ENCODE data around the gene BCL6.

BCL6 gene

GRCh38 chr3:187725224-187725623, 20.0 kb downstream of the BCL6 start:
- no peak overlapping the region for H3K4me3 Mint-ChIP-seq
- DNase-seq: no peak
- ATAC-seq (replicated peaks): no peak
- no peak overlapping the region for H3K27ac Mint-ChIP-seq
- peaks cover 56 to 75% of the 10 kb centered on the region in 2 donors for H3K36me3 Mint-ChIP-seq
- H3K4me1 Mint-ChIP-seq: no peaks in the 10 kb centered on the region
- H3K9me3 Mint-ChIP-seq: no peaks in the 10 kb centered on the region
- H3K27me3 Mint-ChIP-seq: no peaks in the 10 kb centered on the region

- H3K36me3 Mint-ChIP-seq: peaks cover 40 to 55% of the 10 kb centered on the region in 2 donors
- no peaks in the 10 kb centered on the region for H3K9me3 Mint-ChIP-seq
- H3K4me3 Mint-ChIP-seq: no peak overlapping the region
- DNase-seq (no peak), ATAC-seq (replicated peaks) (no peak)
- no peaks in the 10 kb centered on the region for H3K27me3 Mint-ChIP-seq
- no peaks in the 10 kb centered on the region for H3K4me1 Mint-ChIP-seq
- H3K27ac Mint-ChIP-seq: no peak overlapping the region
Measured at GRCh38 chr3:187722206-187722612, 23.1 kb downstream of the BCL6 start.

GRCh38 chr3:187721055-187721454, 24.2 kb downstream of the BCL6 start:
- Mint-ChIP-seq H3K36me3 (peaks cover 32 to 45% of the 10 kb centered on the region in 2 donors), H3K9me3 (no peaks in the 10 kb centered on the region), H3K27me3 (no peaks in the 10 kb centered on the region), H3K4me3 (no peak overlapping the region), H3K4me1 (no peaks in the 10 kb centered on the region), H3K27ac (no peak overlapping the region)
- DNase-seq: no peak
- ATAC-seq (replicated peaks): no peak

GRCh38 chr3:187720337-187720670, 25.0 kb downstream of the BCL6 start:
- Mint-ChIP-seq H3K9me3 (no peaks in the 10 kb centered on the region), H3K36me3 (peaks cover 25 to 38% of the 10 kb centered on the region in 2 donors), H3K4me1 (no peaks in the 10 kb centered on the region), H3K27ac (peak overlapping the region; percentile 31), H3K27me3 (no peaks in the 10 kb centered on the region), H3K4me3 (no peak overlapping the region)
- no peak for DNase-seq
- ATAC-seq (replicated peaks): peak in 1 of 2 donors; percentile 12

- peaks cover 0 to under 1% of the 10 kb centered on the region in 2 donors for H3K27me3 Mint-ChIP-seq
- H3K36me3 Mint-ChIP-seq: peaks cover 20 to 32% of the 10 kb centered on the region in 2 donors
- ATAC-seq (replicated peaks) (peak in 1 of 2 donors; percentile 7), DNase-seq (no peak)
- no peak overlapping the region for H3K4me3 Mint-ChIP-seq
- peak overlapping the region; percentile 31 for H3K27ac Mint-ChIP-seq
- H3K9me3 Mint-ChIP-seq: no peaks in the 10 kb centered on the region
- peaks cover 0 to under 1% of the 10 kb centered on the region in 2 donors for H3K4me1 Mint-ChIP-seq
Measured at GRCh38 chr3:187719628-187720336, 25.5 kb downstream of the BCL6 start.

- Mint-ChIP-seq H3K9me3 (no peaks in the 10 kb centered on the region), H3K27ac (no peak overlapping the region), H3K4me3 (no peak overlapping the region), H3K36me3 (peaks cover 14 to 24% of the 10 kb centered on the region in 2 donors), H3K4me1 (peaks cover 3 to 7% of the 10 kb centered on the region in 2 donors), H3K27me3 (peaks cover 0 to 4% of the 10 kb centered on the region in 2 donors)
- DNase-seq: no peak
- no peak for ATAC-seq (replicated peaks)
Measured at GRCh38 chr3:187718802-187719201, 26.5 kb downstream of the BCL6 start.

GRCh38 chr3:187717572-187717971, 27.7 kb downstream of the BCL6 start:
- Mint-ChIP-seq H3K27ac (no peak overlapping the region), H3K36me3 (peaks cover 10 to 16% of the 10 kb centered on the region in 2 donors), H3K9me3 (no peaks in the 10 kb centered on the region), H3K27me3 (peaks cover 0 to 4% of the 10 kb centered on the region in 2 donors), H3K4me1 (peaks cover 3 to 7% of the 10 kb centered on the region in 2 donors), H3K4me3 (no peak overlapping the region)
- no peak for DNase-seq
- ATAC-seq (replicated peaks): no peak

- H3K27ac Mint-ChIP-seq: peak overlapping the region; percentile 2
- no peaks in the 10 kb centered on the region for H3K9me3 Mint-ChIP-seq
- H3K36me3 Mint-ChIP-seq: no peaks in the 10 kb centered on the region
- ATAC-seq (replicated peaks) (peak; percentile 91 to 96), DNase-seq (peak; percentile 64)
- peaks cover 0 to 4% of the 10 kb centered on the region in 2 donors for H3K27me3 Mint-ChIP-seq
- peaks cover 3 to 7% of the 10 kb centered on the region in 2 donors for H3K4me1 Mint-ChIP-seq
- H3K4me3 Mint-ChIP-seq: no peak overlapping the region
Measured at GRCh38 chr3:187714404-187714979, 30.8 kb downstream of the BCL6 start.

- ATAC-seq (replicated peaks): peak; percentile 47 to 60
- H3K36me3 Mint-ChIP-seq: no peaks in the 10 kb centered on the region
- peaks cover 3 to 7% of the 10 kb centered on the region in 2 donors for H3K4me1 Mint-ChIP-seq
- H3K27ac Mint-ChIP-seq: no peak overlapping the region
- no peak for DNase-seq
- no peaks in the 10 kb centered on the region for H3K9me3 Mint-ChIP-seq
- peaks cover 0 to 4% of the 10 kb centered on the region in 2 donors for H3K27me3 Mint-ChIP-seq
- no peak overlapping the region for H3K4me3 Mint-ChIP-seq
Measured at GRCh38 chr3:187713504-187713903, 31.8 kb downstream of the BCL6 start.

GRCh38 chr3:187709155-187709554, 36.1 kb downstream of the BCL6 start:
- DNase-seq (no peak), ATAC-seq (replicated peaks) (no peak)
- peaks cover 0 to under 1% of the 10 kb centered on the region in 2 donors for H3K4me1 Mint-ChIP-seq
- no peaks in the 10 kb centered on the region for H3K27me3 Mint-ChIP-seq
- H3K9me3 Mint-ChIP-seq: no peaks in the 10 kb centered on the region
- no peaks in the 10 kb centered on the region for H3K36me3 Mint-ChIP-seq
- H3K4me3 Mint-ChIP-seq: no peak overlapping the region
- no peak overlapping the region for H3K27ac Mint-ChIP-seq

- H3K9me3 Mint-ChIP-seq: no peaks in the 10 kb centered on the region
- no peaks in the 10 kb centered on the region for H3K4me1 Mint-ChIP-seq
- H3K4me3 Mint-ChIP-seq: no peak overlapping the region
- H3K27me3 Mint-ChIP-seq: no peaks in the 10 kb centered on the region
- no peak overlapping the region for H3K27ac Mint-ChIP-seq
- H3K36me3 Mint-ChIP-seq: no peaks in the 10 kb centered on the region
- no peak for DNase-seq
- ATAC-seq (replicated peaks): no peak
Measured at GRCh38 chr3:187708696-187709095, 36.6 kb downstream of the BCL6 start.

- Mint-ChIP-seq H3K4me3 (no peak overlapping the region), H3K27ac (no peak overlapping the region), H3K4me1 (no peaks in the 10 kb centered on the region), H3K27me3 (no peaks in the 10 kb centered on the region), H3K9me3 (no peaks in the 10 kb centered on the region), H3K36me3 (no peaks in the 10 kb centered on the region)
- ATAC-seq (replicated peaks): no peak
- DNase-seq: no peak
Measured at GRCh38 chr3:187706971-187707370, 38.3 kb downstream of the BCL6 start.

- no peak for DNase-seq
- no peak for ATAC-seq (replicated peaks)
- Mint-ChIP-seq H3K4me3 (no peak overlapping the region), H3K27me3 (no peaks in the 10 kb centered on the region), H3K27ac (no peak overlapping the region), H3K4me1 (no peaks in the 10 kb centered on the region), H3K36me3 (no peaks in the 10 kb centered on the region), H3K9me3 (no peaks in the 10 kb centered on the region)
Measured at GRCh38 chr3:187705164-187705563, 40.1 kb downstream of the BCL6 start.

- ATAC-seq (replicated peaks) (no peak), DNase-seq (no peak)
- Mint-ChIP-seq H3K4me3 (no peak within 1 kb of the TSS), H3K4me1 (no peaks in the 10 kb centered on the region), H3K27ac (no peak within 1 kb of the TSS), H3K27me3 (peaks cover 0 to 4% of the 10 kb centered on the region in 2 donors), H3K9me3 (no peaks in the 10 kb centered on the region), H3K36me3 (no peaks in the 10 kb centered on the region)
Measured at GRCh38 chr3:187702507-187703033, 42.7 kb downstream of the BCL6 start, which contains the start of gene RTP2. RTP2 (minus strand) TSS chr3:187702557; CDS start chr3:187702128, 429 bp downstream.

GRCh38 chr3:187700249-187700648, 45.0 kb downstream of the BCL6 start:
- H3K36me3 Mint-ChIP-seq: no peaks in the 10 kb centered on the region
- no peaks in the 10 kb centered on the region for H3K9me3 Mint-ChIP-seq
- no peak overlapping the region for H3K27ac Mint-ChIP-seq
- ATAC-seq (replicated peaks): no peak
- no peak for DNase-seq
- no peak overlapping the region for H3K4me3 Mint-ChIP-seq
- peaks cover 10 to 16% of the 10 kb centered on the region in 2 donors for H3K27me3 Mint-ChIP-seq
- H3K4me1 Mint-ChIP-seq: no peaks in the 10 kb centered on the region

Data from stimulated activated naive B cell treated with anti-CD40 and anti-IgM and Interleukin-4, amounts not matched to agents 10 μg/mL and 1 μg/mL and 100 μg/mL, for 72 hours (primary cell).